H1 (cell line): ENCODE data around the gene POLDIP2. TPM values are rescaled to one million over a fixed set of nuclear protein-coding genes. Genes with fewer than 3 reads are reported as not detected.

ENCODE experiments used
- ASH2L ChIP-seq: fragments of 200-600, 300-600 bp; sonication (generic); IDR thresholded peaks from one replicate; pipeline ENCODE4 v1.7.1; 2017; ENCODE audit warnings: low read length
- BACH1 ChIP-seq: IDR thresholded peaks from 2 replicates; pipeline ENCODE4 v1.6.1; 2012; ENCODE audit warnings: low read length, improper control_type of control experiment
- CHD7 ChIP-seq: fragments of 300-600 bp; sonication (generic); IDR thresholded peaks from 2 replicates; pipeline ENCODE4 v1.7.1; 2012; ENCODE audit warnings: low read length, moderate library complexity, mild to moderate bottlenecking, inconsistent platforms; ENCODE audit not compliant: insufficient replicate concordance
- SAP30 ChIP-seq: fragments of 300-600 bp; sonication (generic); IDR thresholded peaks from 2 replicates; pipeline ENCODE4 v1.7.1; 2012; ENCODE audit warnings: low read length, moderate library complexity, mild to moderate bottlenecking, inconsistent platforms; ENCODE audit not compliant: insufficient read depth, insufficient replicate concordance
- SIRT6 ChIP-seq: IDR thresholded peaks from one replicate; pipeline ENCODE4 v1.7.1; 2012; ENCODE audit warnings: low read length, inconsistent platforms
- TAF7 ChIP-seq: optimal IDR thresholded peaks from 2 replicates; pipeline ENCODE3; 2011; ENCODE audit warnings: low read depth, mild to moderate bottlenecking, inconsistent platforms, low read length, moderate library complexity, borderline replicate concordance
- polyA plus RNA-seq, 7 experiments: library from polyadenylated mRNA; depleted of rRNA in 3 of 7; stranded (reverse) in 5 of 7; unstranded in 2 of 7; fragments of >200 nt in 5 of 7; fragments of 200-250 nt in 2 of 7; gene quantifications; 1 replicate in 5 of 7; 2 replicates in 1 of 7; 4 replicates in 1 of 7; pipeline versions ENCODE4 v1.2.1 to v1.2.3, GENCODE V29; 2011 to 2013; ENCODE audit warnings: missing spikeins in 2 of 7, mixed read lengths in 2 of 7
- total RNA-seq: library from RNA; stranded (reverse); fragmentation: NEBNext Ultra II Directional; extraction: Animal tissue kit (Norgen Biotek cat#: 25700); gene quantifications from 2 replicates; pipeline ENCODE4 v1.2.1, GENCODE V29; 2021

Gene POLDIP2
- total and polyA plus RNA-seq, 2 of the 8 experiments (the other 6 are each of a cell fraction or from before 2014, with no cell fraction given): 74.0 to 76.1 TPM

GRCh38 chr17:28315846-28316705 lies 41.3 kb downstream of the POLDIP2 start (continued):
- no peak for TF ChIP-seq CHD7
- TF ChIP-seq SAP30: no peak
- no peak for TF ChIP-seq ASH2L
- no peak for TF ChIP-seq BACH1
- TF ChIP-seq SIRT6: no peak
- TF ChIP-seq TAF7: no peak
